ENCODE data around the gene CSDE1.
"Not testable (repeated sequence)": the region's sequence is repeated elsewhere in the genome, so short reads cannot be mapped to it uniquely, and the experiment has no call there.

The CSDE1 gene

GRCh38 chr1:114757455-114758255 is at the start of gene CSDE1:
CSDE1 (minus strand) TSS chr1:114757984; CDS start chr1:114739890, 18,094 bp downstream.
- peak; percentile 98 for DNase-seq

- not testable (repeated sequence) for DNase-seq
These were observed 46.7 kb upstream of the CSDE1 start for GRCh38 chr1:114804449-114804848.

- no peak for DNase-seq
These were observed 45.2 kb upstream of the CSDE1 start for GRCh38 chr1:114803001-114803400.

GRCh38 chr1:114794038-114794437 is 36.3 kb upstream of the CSDE1 start:
- DNase-seq: no peak

GRCh38 chr1:114790581-114790980 is 32.8 kb upstream of the CSDE1 start:
- not testable (repeated sequence) for DNase-seq

- not testable (repeated sequence) for DNase-seq
These were observed 28.7 kb upstream of the CSDE1 start for GRCh38 chr1:114786440-114786839.

GRCh38 chr1:114782476-114782875 is 24.7 kb upstream of the CSDE1 start:
- no peak for DNase-seq

- DNase-seq: peak; percentile 95
These were observed 22.8 kb upstream of the CSDE1 start, which contains the start of gene SIKE1 for GRCh38 chr1:114780344-114781226. SIKE1 (minus strand) TSS chr1:114780685; CDS start chr1:114780607, 78 bp downstream.

- DNase-seq: no peak
These were observed 21.9 kb upstream of the CSDE1 start for GRCh38 chr1:114779722-114780121.

- DNase-seq: not testable (repeated sequence)
These were observed 18.9 kb upstream of the CSDE1 start for GRCh38 chr1:114776726-114777125.

GRCh38 chr1:114771992-114772391 is 14.2 kb upstream of the CSDE1 start:
- no peak for DNase-seq

GRCh38 chr1:114770989-114771388 is 13.2 kb upstream of the CSDE1 start:
- no peak for DNase-seq

- no peak for DNase-seq
These were observed 6.9 kb upstream of the CSDE1 start for GRCh38 chr1:114764689-114765088.

- DNase-seq: no peak
These were observed 560 bp upstream of the CSDE1 start for GRCh38 chr1:114758256-114758832.

GRCh38 chr1:114756949-114757454 is 782 bp downstream of the CSDE1 start:
- DNase-seq: peak; percentile 17

GRCh38 chr1:114756009-114756892 is 1.5 kb downstream of the CSDE1 start:
- DNase-seq: no peak

GRCh38 chr1:114755006-114755931 is 2.5 kb downstream of the CSDE1 start:
- no peak for DNase-seq

- DNase-seq: peak; percentile 35
These were observed 4.1 kb downstream of the CSDE1 start for GRCh38 chr1:114753702-114754101.

GRCh38 chr1:114753143-114753542 is 4.6 kb downstream of the CSDE1 start:
- no peak for DNase-seq

- DNase-seq: no peak
These were observed 7.0 kb downstream of the CSDE1 start for GRCh38 chr1:114750780-114751179.

GRCh38 chr1:114749835-114750234 is 7.9 kb downstream of the CSDE1 start:
- no peak for DNase-seq

Measured in stimulated activated CD4-positive, alpha-beta T cell treated with anti-CD3 and anti-CD28 coated beads, Interleukin-4, amount 100 ng/mL, for 24 hours (primary cell).